ENCODE results near the gene HERC4.

GRCh38 chr10:68087685-68088401, 12.8 kb upstream of the HERC4 start:
- no peak for TF ChIP-seq CTCF (IDR thresholded peaks at IDR 0.05; ENCODE audit: low read length)
- no peak for TF ChIP-seq EZH2 (IDR thresholded peaks at IDR 0.05; ENCODE audit: borderline replicate concordance, low read length)
